ENCODE data around the gene GYS1.

Gene GYS1

GRCh38 chr19:48961673-48962028 is 31.5 kb downstream of the GYS1 start (continued):
- TF ChIP-seq ZSCAN5A (tag by site-specific recombination; IDR thresholded peaks at IDR 0.05): no peak
- TF ChIP-seq, protein P1, sequence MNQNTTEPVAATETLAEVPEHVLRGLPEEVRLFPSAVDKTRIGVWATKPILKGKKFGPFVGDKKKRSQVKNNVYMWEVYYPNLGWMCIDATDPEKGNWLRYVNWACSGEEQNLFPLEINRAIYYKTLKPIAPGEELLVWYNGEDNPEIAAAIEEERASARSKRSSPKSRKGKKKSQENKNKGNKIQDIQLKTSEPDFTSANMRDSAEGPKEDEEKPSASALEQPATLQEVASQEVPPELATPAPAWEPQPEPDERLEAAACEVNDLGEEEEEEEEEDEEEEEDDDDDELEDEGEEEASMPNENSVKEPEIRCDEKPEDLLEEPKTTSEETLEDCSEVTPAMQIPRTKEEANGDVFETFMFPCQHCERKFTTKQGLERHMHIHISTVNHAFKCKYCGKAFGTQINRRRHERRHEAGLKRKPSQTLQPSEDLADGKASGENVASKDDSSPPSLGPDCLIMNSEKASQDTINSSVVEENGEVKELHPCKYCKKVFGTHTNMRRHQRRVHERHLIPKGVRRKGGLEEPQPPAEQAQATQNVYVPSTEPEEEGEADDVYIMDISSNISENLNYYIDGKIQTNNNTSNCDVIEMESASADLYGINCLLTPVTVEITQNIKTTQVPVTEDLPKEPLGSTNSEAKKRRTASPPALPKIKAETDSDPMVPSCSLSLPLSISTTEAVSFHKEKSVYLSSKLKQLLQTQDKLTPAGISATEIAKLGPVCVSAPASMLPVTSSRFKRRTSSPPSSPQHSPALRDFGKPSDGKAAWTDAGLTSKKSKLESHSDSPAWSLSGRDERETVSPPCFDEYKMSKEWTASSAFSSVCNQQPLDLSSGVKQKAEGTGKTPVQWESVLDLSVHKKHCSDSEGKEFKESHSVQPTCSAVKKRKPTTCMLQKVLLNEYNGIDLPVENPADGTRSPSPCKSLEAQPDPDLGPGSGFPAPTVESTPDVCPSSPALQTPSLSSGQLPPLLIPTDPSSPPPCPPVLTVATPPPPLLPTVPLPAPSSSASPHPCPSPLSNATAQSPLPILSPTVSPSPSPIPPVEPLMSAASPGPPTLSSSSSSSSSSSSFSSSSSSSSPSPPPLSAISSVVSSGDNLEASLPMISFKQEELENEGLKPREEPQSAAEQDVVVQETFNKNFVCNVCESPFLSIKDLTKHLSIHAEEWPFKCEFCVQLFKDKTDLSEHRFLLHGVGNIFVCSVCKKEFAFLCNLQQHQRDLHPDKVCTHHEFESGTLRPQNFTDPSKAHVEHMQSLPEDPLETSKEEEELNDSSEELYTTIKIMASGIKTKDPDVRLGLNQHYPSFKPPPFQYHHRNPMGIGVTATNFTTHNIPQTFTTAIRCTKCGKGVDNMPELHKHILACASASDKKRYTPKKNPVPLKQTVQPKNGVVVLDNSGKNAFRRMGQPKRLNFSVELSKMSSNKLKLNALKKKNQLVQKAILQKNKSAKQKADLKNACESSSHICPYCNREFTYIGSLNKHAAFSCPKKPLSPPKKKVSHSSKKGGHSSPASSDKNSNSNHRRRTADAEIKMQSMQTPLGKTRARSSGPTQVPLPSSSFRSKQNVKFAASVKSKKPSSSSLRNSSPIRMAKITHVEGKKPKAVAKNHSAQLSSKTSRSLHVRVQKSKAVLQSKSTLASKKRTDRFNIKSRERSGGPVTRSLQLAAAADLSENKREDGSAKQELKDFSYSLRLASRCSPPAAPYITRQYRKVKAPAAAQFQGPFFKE (tag by site-specific recombination; IDR thresholded peaks at IDR 0.05; ENCODE audit: borderline replicate concordance): no peak
- TF ChIP-seq ZNF202 (tag by site-specific recombination; IDR thresholded peaks at IDR 0.05; ENCODE audit: borderline replicate concordance): no peak
- TF ChIP-seq ZNF280C (tag by site-specific recombination; IDR thresholded peaks at IDR 0.05): no peak
- TF ChIP-seq, protein P2, sequence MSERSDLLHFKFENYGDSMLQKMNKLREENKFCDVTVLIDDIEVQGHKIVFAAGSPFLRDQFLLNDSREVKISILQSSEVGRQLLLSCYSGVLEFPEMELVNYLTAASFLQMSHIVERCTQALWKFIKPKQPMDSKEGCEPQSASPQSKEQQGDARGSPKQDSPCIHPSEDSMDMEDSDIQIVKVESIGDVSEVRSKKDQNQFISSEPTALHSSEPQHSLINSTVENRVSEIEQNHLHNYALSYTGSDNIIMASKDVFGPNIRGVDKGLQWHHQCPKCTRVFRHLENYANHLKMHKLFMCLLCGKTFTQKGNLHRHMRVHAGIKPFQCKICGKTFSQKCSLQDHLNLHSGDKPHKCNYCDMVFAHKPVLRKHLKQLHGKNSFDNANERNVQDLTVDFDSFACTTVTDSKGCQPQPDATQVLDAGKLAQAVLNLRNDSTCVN (tag by site-specific recombination; optimal IDR thresholded peaks at IDR 0.05): no peak
- TF ChIP-seq, protein P3, sequence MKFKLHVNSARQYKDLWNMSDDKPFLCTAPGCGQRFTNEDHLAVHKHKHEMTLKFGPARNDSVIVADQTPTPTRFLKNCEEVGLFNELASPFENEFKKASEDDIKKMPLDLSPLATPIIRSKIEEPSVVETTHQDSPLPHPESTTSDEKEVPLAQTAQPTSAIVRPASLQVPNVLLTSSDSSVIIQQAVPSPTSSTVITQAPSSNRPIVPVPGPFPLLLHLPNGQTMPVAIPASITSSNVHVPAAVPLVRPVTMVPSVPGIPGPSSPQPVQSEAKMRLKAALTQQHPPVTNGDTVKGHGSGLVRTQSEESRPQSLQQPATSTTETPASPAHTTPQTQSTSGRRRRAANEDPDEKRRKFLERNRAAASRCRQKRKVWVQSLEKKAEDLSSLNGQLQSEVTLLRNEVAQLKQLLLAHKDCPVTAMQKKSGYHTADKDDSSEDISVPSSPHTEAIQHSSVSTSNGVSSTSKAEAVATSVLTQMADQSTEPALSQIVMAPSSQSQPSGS (tag by site-specific recombination; IDR thresholded peaks at IDR 0.05; ENCODE audit: low read depth): no peak
- no peak for TF ChIP-seq ZNF596 (tag by site-specific recombination; IDR thresholded peaks at IDR 0.05)
- TF ChIP-seq GFI1B (tag by site-specific recombination; IDR thresholded peaks at IDR 0.05): no peak

GRCh38 chr19:48961051-48961649 is 32.0 kb downstream of the GYS1 start:
- Histone ChIP-seq H3K4me3 (ENCODE audit: low read depth, low read length) (no peak overlapping the region), H3K27ac (ENCODE audit: extremely low read depth, low read depth, low read length) (no peak overlapping the region), H3K36me3 (ENCODE audit: control insufficient read depth in 2 of 2, insufficient read depth in 1 of 2, low read length in 2 of 2) (peaks cover 22 to 34% of the 10 kb centered on the region in 2 experiments; a peak in 2 of 3 replicates), H3K4me1 (ENCODE audit: control insufficient read depth, insufficient read depth, low read length) (peaks cover 16% of the 10 kb centered on the region), H3K9me3 (ENCODE audit: control insufficient read depth, insufficient read depth, low read depth, low read length) (no peaks in the 10 kb centered on the region)
- CTCF ChIA-PET: interaction anchor here (1.7 kb wide), 2 partner anchors 9 to 19 kb away, joined by 5 to 10 read pairs; no protein-coding TSS in a partner anchor
- TF ChIP-seq ZNF473 (tag by site-specific recombination; IDR thresholded peaks at IDR 0.05) (no peak), ZFHX2 (tag by site-specific recombination; conservative IDR thresholded peaks at IDR 0.05) (peak; percentile 73), GLIS1 (tag by site-specific recombination; IDR thresholded peaks at IDR 0.05) (0 out of 2 replicates have a peak, but pooled peaks have one; percentile 19), ZNF626 (tag by site-specific recombination; IDR thresholded peaks at IDR 0.05) (no peak), EGR2 (tag by site-specific recombination; IDR thresholded peaks at IDR 0.05; ENCODE audit: low read depth) (peak; percentile 59), ZXDB (tag by site-specific recombination; IDR thresholded peaks at IDR 0.05) (peak; percentile 26; the same call in 1 of the 2 replicates), BCL11B (tag by site-specific recombination; IDR thresholded peaks at IDR 0.05; ENCODE audit: low read depth) (peak; percentile 95), ZNF121 (tag by site-specific recombination; IDR thresholded peaks at IDR 0.05) (peak; percentile 91), BCL11A (tag by site-specific recombination; IDR thresholded peaks at IDR 0.05; ENCODE audit: low read depth) (peak; percentile 84), ZNF76 (tag by site-specific recombination; IDR thresholded peaks at IDR 0.05; ENCODE audit: borderline replicate concordance, low read depth) (no peak), SP2 (tag by site-specific recombination; IDR thresholded peaks at IDR 0.05) (peak; percentile 43)
- TF ChIP-seq, protein P4, sequence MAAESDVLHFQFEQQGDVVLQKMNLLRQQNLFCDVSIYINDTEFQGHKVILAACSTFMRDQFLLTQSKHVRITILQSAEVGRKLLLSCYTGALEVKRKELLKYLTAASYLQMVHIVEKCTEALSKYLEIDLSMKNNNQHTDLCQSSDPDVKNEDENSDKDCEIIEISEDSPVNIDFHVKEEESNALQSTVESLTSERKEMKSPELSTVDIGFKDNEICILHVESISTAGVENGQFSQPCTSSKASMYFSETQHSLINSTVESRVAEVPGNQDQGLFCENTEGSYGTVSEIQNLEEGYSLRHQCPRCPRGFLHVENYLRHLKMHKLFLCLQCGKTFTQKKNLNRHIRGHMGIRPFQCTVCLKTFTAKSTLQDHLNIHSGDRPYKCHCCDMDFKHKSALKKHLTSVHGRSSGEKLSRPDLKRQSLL (tag by site-specific recombination; IDR thresholded peaks at IDR 0.05): peak; percentile 14; the same call in 1 of the 2 replicates
- POLR2A ChIA-PET: interaction anchor here (0.6 to 2.7 kb wide), 4 partner anchors 9 to 134 kb away, joined by 4 to 16 read pairs (median 6); partner anchors contain the start of genes GYS1 and RUVBL2

Measured in HEK293 (cell line).